AG08395 (cell line): ENCODE measurements around the gene TUBGCP3.

Experiments used
- DNase-seq: peaks from one replicate; pipeline ENCODE4 v3.0.0; 2012; ENCODE audit warnings: mixed read lengths, low spot score

Gene TUBGCP3

DNA sequence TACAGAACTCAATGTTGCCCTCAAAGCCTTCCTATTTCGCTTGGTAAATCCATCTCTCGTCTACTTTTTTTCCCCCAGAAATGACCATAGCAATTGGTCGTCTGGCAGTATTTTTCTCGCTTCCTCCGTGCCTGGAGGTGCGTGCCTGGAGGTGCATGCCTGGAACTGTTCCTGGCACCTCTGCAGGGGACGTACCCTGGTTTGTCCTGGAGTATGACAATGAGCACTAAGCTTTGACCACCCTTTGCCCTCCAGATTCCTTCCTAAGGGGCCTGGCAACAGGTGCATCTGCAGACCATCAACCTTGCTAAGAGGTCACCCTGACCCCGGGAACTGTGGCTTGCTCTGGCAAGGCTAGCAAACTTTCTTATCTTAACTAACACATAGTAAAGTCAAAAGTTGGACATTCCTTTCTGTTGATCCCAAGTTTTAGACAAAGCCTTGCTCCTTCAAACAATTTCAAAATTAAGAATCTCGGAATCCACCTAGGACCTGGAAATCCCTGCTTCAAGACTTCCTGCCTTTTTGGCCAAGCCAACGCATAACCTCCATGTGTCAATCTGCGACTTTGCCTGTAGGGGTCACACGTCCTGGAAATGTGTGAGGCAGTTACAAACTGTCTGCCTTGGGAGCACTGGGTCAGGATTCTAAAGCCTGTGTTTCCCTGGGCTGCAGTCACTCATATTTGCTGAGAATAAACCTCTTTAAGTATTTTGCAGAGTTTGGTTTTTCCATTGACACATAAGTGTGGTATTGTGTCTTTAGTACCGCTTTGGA, 28.8 kb upstream of the TUBGCP3 start:
- DNase-seq, result peak; percentile 67

GRCh38 chr13:112615391-112615790, 27.4 kb upstream of the TUBGCP3 start:
- DNase-seq, result no peak

DNA sequence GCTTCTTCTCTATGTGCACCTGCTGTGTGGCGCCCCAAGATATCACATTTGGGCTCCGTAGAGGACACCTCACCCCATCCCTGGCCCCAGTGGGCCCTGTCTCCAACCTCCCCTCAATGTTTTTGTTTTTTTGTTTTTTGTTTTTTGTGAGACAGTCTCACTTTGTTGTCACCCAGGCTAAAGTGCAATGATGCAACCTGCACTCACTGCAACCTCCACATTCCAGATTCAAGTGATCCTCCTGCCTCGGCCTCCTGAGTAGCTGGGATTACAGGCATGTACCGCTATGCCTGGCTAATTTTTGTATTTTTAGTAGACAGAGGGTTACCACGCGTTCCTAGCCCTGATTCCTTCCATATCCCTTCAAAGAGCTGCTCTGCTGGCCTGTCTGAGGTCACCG, 26.9 kb upstream of the TUBGCP3 start:
- DNase-seq, result no peak

DNA sequence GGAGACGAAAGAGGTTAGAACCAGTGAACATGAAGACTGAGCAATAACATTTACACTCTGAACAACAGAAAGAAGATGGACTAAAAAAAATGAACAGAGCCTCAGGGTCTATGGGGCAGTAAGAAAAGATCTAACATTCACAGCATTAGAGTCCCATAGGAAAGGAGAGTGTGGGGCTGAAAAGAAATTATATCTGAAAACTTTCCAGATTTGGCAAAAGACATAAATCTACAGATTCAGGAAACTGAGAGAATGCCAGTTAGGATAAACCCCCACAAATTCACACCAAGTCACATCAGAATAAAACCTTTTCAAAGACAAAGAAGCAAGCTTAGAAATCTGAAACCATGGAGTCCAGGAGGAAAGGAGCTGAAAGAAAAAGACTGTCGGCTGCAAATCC, 20.3 kb upstream of the TUBGCP3 start:
- no peak for DNase-seq

- peak; percentile 97 for DNase-seq
Measured at GRCh38 chr13:112606109-112607001, 18.4 kb upstream of the TUBGCP3 start.

GRCh38 chr13:112605531-112605990, 17.6 kb upstream of the TUBGCP3 start:
- DNase-seq, result peak; percentile 27

DNA sequence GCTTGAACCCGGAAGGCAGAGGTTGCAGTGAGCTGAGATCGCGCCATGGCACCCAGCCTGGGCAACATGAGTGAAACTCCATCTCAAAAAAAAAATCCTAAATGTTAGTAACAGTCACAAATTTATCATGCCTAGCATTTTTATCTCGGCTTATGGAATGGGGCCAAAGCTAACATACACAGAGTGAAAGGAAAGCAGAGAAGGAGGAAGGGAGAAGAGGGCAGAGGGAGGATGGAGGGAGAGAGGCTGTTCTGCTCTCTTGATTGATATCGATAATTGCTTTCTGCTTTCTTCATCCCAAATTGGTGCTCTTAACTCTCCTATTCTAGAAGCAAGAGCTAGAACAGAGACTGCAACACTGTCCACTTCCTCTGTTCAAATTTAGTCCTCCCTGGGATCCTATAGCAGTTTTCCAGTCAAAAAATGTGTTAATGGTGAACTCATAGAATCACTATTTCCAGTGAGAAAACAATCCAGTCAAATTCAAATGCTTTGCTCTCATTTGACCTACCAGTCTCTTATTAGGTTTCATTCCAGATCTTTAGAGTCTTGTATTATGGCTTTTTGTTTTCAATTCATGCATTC, 15.8 kb upstream of the TUBGCP3 start:
- no peak for DNase-seq

DNA sequence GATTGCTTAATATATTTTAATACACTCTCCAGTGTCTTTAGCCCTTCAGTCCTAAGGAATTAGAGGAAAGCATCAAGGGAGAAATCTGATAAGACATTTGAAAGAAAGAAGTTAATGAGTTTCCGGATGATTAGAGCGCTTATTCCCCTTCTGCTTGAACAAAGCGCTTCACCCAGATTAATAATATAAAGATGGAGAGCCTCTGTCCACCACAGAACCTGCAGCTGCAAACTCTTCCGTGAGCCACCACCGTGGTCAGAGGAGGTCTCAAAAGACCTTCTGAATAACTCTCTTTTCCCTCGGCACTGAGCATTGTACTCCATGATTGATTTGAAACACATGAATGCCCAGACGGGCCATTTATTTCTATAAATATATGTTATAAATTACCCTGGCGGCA, 14.2 kb upstream of the TUBGCP3 start:
- no peak for DNase-seq

DNA sequence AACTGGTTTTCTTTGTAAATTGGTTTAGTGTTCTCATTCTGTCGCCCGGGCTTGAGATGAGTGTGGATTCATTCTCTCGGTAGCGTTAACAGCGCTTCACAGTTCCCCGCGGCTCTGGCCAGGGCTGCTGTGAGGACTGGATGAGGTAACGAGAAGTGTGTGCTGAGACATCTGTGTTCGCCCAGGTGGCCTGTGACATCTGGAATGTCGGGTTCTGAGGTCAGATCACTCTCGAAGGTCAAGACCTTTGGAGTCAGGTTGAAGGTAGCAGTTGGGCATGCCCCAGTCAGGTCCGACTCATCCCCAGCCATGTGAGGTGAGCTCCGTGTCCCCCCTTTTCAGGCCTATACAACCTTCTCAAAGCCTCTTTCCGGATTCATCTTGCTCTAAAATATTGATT, 13.4 kb upstream of the TUBGCP3 start:
- no peak for DNase-seq

DNA sequence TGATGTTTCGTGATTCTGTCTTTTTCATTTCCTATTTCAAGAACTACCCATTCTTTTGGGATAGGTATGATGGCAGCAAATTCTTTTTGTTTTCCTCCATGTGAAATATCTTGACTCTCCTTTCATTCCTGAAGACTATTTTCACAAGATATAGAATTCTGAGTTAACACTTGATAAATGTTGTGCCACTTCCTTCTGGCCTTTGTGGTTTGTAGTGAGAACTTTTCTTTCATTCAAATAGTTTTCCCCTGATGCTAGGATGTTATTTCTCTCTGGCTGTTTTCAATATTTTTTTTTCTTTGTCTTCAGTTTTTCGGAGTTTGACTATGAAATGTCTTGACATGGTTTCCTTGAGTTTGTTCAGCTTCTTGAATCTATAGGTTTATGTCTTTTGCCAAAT, 8.3 kb upstream of the TUBGCP3 start:
- DNase-seq, result no peak

- DNase-seq, result no peak
Measured at GRCh38 chr13:112592647-112593046, 4.7 kb upstream of the TUBGCP3 start.

GRCh38 chr13:112592181-112592580, 4.2 kb upstream of the TUBGCP3 start:
- DNase-seq, result no peak

GRCh38 chr13:112588490-112589297, 741 bp upstream of the TUBGCP3 start:
- DNase-seq, result no peak

- peak; percentile 96 for DNase-seq
Measured at GRCh38 chr13:112587212-112587763, 665 bp downstream of the TUBGCP3 start.

GRCh38 chr13:112586334-112586960, 1.5 kb downstream of the TUBGCP3 start:
- no peak for DNase-seq

- no peak for DNase-seq
Measured at GRCh38 chr13:112583592-112584277, 4.2 kb downstream of the TUBGCP3 start.

DNA sequence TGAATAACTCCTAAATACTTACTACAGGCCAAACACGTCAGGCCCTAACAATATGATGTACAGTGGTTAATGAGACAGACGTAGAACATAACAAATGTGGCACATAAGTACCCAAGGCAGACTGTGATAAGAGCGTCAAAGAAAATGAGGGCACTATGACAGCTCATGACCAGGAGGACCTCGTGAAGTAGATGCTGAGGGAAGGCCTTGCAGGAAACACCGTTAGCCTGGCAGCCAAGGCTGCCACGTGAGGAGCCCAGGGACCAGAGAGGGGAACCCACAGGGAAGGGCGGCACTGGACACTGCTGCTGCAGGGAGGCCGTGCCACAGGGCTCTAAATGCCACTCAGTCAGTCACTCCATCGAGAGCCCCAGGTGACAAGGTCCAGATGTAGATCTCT, 5.7 kb downstream of the TUBGCP3 start:
- no peak for DNase-seq

GRCh38 chr13:112580912-112581311, 7.0 kb downstream of the TUBGCP3 start:
- no peak for DNase-seq

DNA sequence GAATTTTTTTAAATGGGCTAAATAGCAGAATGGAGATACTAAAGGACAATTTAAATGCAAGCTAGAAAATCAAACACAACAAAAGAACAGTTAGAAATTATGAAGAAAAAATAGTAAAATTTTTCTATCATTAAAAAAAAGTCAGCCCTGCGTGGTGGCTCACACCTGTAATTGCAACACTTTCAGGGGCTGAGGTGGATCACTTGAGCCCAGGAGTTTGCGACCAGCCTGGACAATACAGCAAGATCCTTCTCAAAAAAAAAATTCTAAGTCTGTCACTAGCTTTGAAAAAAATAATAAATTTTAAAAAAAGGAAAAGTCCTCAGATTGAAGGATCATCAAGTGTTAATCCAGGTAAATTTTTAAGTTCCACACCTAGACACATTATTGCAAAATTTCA, 7.7 kb downstream of the TUBGCP3 start:
- DNase-seq, result no peak

GRCh38 chr13:112579310-112579843, 8.6 kb downstream of the TUBGCP3 start:
- no peak for DNase-seq
